ENCODE results near the gene METTL17. TPM values are rescaled to one million over a fixed set of nuclear protein-coding genes. Genes with fewer than 3 reads are reported as not detected.
"Not testable (repeated sequence)": the region's sequence is repeated elsewhere in the genome, so short reads cannot be mapped to it uniquely, and the experiment has no call there.

Gene METTL17
- total RNA-seq, 1 donor from 2014 or later: 63.5 TPM

GRCh38 chr14:21039585-21040369 is 50.0 kb downstream of the METTL17 start:
- no peak overlapping the region for H3K4me3 ChIP-seq (ENCODE audit: low read depth, low read length)
- TF ChIP-seq CTCF (conservative IDR thresholded peaks at IDR 0.05; ENCODE audit: low read depth, low read length): peak; percentile 72
- DNase-seq (ENCODE audit: low read depth): no peak

- TF ChIP-seq CTCF (conservative IDR thresholded peaks at IDR 0.05; ENCODE audit: low read depth, low read length): no peak
- DNase-seq (ENCODE audit: low read depth): no peak
- no peak overlapping the region for H3K4me3 ChIP-seq (ENCODE audit: low read depth, low read length)
These were observed 50.7 kb downstream of the METTL17 start for GRCh38 chr14:21040370-21040925.

GRCh38 chr14:21040941-21041340 is 51.2 kb downstream of the METTL17 start:
- not testable (repeated sequence) for H3K4me3 ChIP-seq (ENCODE audit: low read depth, low read length); DNase-seq (ENCODE audit: low read depth)

GRCh38 chr14:21041676-21042433 is 52.1 kb downstream of the METTL17 start, which contains the start of gene RNASE7:
Gene RNASE7 (plus strand): TSS chr14:21042362. CDS start chr14:21042993, 631 bp downstream.
- no peak within 1 kb of the TSS for H3K4me3 ChIP-seq (ENCODE audit: low read depth, low read length)
- no peak for DNase-seq (ENCODE audit: low read depth)
- no peak for TF ChIP-seq CTCF (conservative IDR thresholded peaks at IDR 0.05; ENCODE audit: low read depth, low read length)

- H3K4me3 ChIP-seq (ENCODE audit: low read depth, low read length): no peak overlapping the region
- no peak for TF ChIP-seq CTCF (conservative IDR thresholded peaks at IDR 0.05; ENCODE audit: low read depth, low read length)
- no peak for DNase-seq (ENCODE audit: low read depth)
These were observed 53.1 kb downstream of the METTL17 start for GRCh38 chr14:21042918-21043317.

- no peak overlapping the region for H3K4me3 ChIP-seq (ENCODE audit: low read depth, low read length)
- no peak for DNase-seq (ENCODE audit: low read depth)
- TF ChIP-seq CTCF (conservative IDR thresholded peaks at IDR 0.05; ENCODE audit: low read depth, low read length): no peak
These were observed 53.7 kb downstream of the METTL17 start for GRCh38 chr14:21043387-21043973.
